GM19240 (cell line): ENCODE measurements around the gene RNF112.
"Not testable (repeated sequence)": the region's sequence is repeated elsewhere in the genome, so short reads cannot be mapped to it uniquely, and the experiment has no call there.

ENCODE experiments used
- DNase-seq: peaks from one replicate; pipeline ENCODE4 v3.0.0; 2011; ENCODE audit warnings: low spot score; ENCODE audit not compliant: insufficient read length

The RNF112 gene

DNA sequence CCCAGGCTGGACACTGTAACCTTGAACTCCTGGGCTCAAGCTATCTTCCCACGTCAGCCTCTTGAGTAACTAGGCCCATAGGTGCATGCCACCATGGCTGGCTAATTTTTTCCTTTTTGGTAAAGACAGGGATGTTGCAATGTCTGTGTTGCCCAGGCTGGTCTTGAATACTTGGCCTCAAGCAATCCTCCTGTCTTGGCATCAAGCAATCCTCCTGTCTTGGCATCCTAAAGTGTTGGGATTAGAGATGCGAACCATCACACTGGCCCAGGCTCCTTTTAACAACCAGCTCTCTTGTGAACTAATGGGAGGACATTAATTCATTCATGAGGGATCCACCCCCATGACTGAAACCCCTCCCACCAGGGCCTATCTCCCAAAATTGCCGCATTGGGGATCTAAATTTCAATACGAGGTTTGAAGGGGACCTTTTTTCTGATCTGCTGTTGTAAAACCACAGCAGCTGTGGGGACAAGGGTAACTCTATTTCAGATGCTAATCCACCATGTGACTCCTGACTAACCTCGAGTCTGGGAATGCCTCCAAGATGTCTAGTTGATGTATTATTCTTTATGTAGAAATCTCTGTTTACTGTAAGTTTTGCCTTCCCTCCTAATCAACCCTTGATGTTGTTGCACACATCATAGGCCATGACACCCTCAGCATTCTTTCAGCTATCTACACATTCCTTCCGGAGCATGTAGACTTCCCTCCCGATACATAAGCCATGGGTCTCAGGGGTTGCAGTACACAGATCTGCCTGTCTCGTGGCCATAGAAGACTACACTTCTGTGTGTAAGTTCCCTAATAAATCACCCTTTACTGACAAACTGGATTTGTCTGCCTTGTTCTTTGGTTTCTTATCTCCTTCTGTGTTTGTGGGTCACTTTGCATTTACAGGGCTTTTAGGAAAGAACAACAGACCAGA, 37.6 kb downstream of the RNF112 start:
- no peak for DNase-seq

DNA sequence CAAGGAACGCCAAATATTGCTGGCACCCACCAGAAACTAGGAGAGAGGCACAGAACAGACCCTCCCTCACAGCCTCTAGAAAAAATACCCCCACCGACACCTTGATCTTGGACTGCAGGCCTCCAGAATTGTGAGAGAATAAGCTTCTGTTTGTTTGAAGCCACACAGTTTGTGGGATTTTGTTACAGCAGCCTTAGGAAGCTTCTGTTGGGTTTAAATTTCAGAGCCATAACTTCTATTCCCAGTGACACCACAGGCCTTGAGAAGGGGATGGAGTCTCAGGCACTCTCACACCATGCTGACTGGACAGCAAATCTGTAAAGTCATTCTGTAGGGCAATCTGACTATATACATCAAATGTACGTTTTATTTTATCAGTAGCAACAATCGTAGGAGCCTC, 38.6 kb downstream of the RNF112 start:
- no peak for DNase-seq

DNA sequence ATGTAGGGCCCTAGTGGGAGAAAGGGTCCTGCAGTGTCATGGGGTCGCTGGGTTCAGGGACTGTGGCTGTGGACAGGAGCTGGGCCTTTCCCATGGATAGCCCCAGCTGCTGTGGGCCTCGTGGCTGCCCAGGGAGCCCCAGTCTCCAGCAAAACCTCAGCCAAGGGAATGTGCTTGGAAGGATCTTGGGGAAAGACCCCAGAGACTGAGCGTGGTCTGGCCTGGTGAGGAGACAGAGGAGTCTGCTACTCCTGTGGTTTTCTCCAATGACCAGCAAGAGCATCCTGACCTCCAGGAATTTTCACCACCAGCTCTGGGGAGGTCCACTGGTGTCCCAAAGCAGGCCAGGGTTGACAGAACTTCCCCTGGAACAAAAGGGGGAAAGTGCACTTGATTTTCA, 42.3 kb downstream of the RNF112 start:
- no peak for DNase-seq

DNA sequence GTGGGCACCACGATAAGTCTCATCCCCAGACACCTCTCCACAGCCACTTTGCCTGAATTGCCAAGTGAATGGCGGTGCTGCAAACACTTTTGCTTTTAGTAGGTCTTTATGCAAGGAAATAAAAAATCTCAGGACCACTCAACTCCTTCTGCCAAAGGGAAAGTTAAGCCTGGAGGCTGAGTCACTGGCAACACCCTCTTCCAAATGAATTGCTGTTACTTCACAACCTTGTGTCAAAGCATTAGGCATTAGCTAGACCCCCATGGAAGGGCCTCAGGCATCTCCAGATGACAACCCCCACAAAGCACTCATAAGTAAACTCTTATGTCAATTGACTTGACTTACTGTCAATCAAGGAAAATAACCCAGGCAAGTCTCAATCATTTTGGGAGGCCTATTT, 43.0 kb downstream of the RNF112 start:
- DNase-seq = no peak

DNA sequence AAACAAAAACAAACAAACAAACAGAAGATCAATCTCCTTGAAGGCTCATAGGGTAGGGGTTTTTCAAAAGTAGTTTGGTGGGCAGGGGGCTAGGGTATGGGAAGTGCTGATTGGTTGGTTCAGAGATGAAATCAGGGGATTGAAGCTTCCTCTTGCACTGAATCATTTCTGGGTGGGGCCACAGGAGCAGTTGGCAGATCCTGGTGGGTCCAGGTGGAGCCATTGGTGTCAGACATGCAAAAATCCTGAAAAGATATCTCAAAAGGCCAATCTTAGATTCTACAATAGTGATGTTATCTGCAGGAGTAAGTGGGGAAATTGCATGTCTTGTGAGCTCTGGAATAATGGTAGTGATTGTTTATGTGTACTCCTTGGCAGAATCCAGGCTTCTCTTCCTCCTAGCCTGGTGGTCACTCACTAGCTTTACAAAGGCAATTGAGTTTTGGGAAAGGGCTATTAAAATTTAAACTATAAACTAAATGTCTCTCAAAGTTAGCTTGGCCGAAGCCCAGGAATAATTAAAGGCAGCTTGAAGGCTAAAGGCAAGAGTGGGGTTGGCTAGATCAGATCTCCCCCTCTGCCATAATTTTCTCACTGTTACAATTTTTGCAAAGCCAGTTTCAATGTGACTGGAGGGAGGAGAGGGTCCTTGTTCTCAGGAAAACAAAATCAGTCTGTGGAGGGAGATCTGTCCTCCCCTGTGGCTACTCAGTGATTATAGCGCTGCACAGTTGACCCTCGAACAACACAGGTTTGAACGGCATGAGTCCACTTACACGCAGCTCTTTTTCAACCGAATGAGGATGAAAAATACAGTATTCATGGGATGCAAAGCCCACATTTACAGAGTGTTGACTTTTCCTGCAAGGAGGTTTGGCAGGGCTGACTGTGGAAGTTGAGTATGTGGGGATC, 45.2 kb downstream of the RNF112 start:
- no peak for DNase-seq

- no peak for DNase-seq
Measured at GRCh38 chr17:19457046-19457445, 46.0 kb downstream of the RNF112 start.

- DNase-seq = no peak
Measured at GRCh38 chr17:19457830-19458271, 46.8 kb downstream of the RNF112 start.

GRCh38 chr17:19458481-19458880, 47.4 kb downstream of the RNF112 start:
- not testable (repeated sequence) for DNase-seq

GRCh38 chr17:19459018-19459655, 48.1 kb downstream of the RNF112 start:
- DNase-seq = not testable (repeated sequence)

GRCh38 chr17:19460700-19461099, 49.7 kb downstream of the RNF112 start:
- no peak for DNase-seq

GRCh38 chr17:19461116-19461515, 50.1 kb downstream of the RNF112 start:
- DNase-seq = no peak

GRCh38 chr17:19461681-19462080, 50.6 kb downstream of the RNF112 start:
- DNase-seq = no peak

- not testable (repeated sequence) for DNase-seq
Measured at GRCh38 chr17:19462456-19463035, 51.5 kb downstream of the RNF112 start.

GRCh38 chr17:19464031-19465026, 53.3 kb downstream of the RNF112 start:
- DNase-seq = no peak
